Activated T-helper 1 cell treated with anti-CD3 and anti-CD28 coated beads, Interleukin-12 subunit alpha, Interleukin-12 subunit beta, Interleukin-2, Interleukin-4 antibody, amounts not matched to agents 30 ng/mL and 10 ng/mL and 1 ng/mL, durations not matched to agents 14 hours and 24 hours and 36 hours (primary cell): Measurements from ENCODE around the gene RNF17. TPM values are rescaled to one million over a fixed set of nuclear protein-coding genes. Genes with fewer than 3 reads are reported as not detected.

Experiments used
- DNase-seq: peaks from one replicate; pipeline ENCODE4 v3.0.0; 2021; ENCODE audit warnings: low spot score
- H3K27ac Mint-ChIP-seq: one replicate; pipeline ENCODE4 v1.8.0; 2021; ENCODE audit warnings: mild to moderate bottlenecking, mixed read lengths
- H3K27me3 Mint-ChIP-seq: one replicate; pipeline ENCODE4 v1.8.0; 2022; ENCODE audit warnings: mild to moderate bottlenecking, moderate library complexity, mixed read lengths; ENCODE audit not compliant: insufficient read depth
- H3K36me3 Mint-ChIP-seq: one replicate; pipeline ENCODE4 v1.8.0; 2021; ENCODE audit warnings: low read depth, mixed read lengths
- H3K4me1 Mint-ChIP-seq: one replicate; pipeline ENCODE4 v1.8.0; 2021; ENCODE audit warnings: low read depth, mixed read lengths
- H3K4me3 Mint-ChIP-seq: one replicate; pipeline ENCODE4 v1.8.0; 2021; ENCODE audit warnings: mild to moderate bottlenecking, moderate library complexity, mixed read lengths
- H3K9me3 Mint-ChIP-seq: one replicate; pipeline ENCODE4 v1.8.0; 2021; ENCODE audit warnings: mixed read lengths
- intact Hi-C: fragments of 100-400 bp; cut with micrococcal nuclease; formaldehyde crosslinking; loops from one replicate; pipeline ENCODE4 v1.15.1; 2024
- total RNA-seq: library from RNA; stranded (reverse); gene quantifications from 2 replicates; pipeline ENCODE4 v1.2.3, GENCODE V29; 2022

The RNF17 gene
- total RNA-seq, 1 donor from 2014 or later: not detected

DNA sequence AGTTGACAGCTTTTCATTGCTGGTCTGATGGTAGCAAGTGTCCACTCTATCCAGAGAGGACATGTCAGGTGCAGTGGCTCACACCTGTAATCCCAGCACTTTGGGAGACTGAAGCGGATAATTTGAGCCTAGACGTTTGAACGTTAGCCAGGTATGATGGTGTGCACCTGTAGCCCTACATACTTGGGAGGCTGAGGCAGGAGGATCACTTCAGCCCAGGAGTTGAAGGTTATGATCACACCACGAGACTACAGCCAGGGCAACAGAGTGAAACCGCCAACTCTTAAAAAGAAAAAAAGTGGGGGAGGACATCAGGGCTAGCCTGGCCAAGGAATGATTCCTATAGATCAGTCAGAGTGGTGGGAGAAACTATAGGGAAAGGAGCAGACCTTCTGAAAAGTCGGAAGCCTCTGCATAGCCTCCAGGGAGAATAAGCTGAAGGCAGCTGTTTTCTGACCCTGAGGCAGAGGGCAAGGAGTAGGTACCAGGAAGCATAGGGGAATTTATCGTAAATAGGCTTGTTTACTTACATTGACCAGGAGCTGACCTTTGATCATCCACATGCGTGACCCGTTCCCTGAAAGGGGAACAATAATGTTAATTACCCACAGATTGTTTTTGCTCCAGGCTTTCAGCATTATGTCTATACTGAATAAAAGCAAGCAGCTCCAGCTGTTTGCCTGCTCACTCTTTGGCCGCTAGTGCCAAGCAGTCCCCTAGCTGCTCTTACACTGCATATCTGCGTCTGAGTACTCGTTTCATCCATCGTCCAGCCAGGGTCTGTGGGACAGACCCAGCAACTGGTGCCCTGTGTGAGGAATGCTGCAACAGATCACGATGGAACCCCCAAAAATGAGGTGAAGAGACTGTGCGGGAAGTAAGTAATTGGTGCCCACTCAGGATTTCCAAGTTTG lies 161.6 kb downstream of the RNF17 start:
- no peak overlapping the region for H3K4me3 Mint-ChIP-seq
- peaks cover 4% of the 10 kb centered on the region for H3K36me3 Mint-ChIP-seq
- H3K27ac Mint-ChIP-seq: no peak overlapping the region
- no peak for DNase-seq
- H3K27me3 Mint-ChIP-seq: peaks cover 20% of the 10 kb centered on the region
- intact Hi-C loops: no loop called here
- no peaks in the 10 kb centered on the region for H3K9me3 Mint-ChIP-seq
- peaks cover 14% of the 10 kb centered on the region for H3K4me1 Mint-ChIP-seq

DNA sequence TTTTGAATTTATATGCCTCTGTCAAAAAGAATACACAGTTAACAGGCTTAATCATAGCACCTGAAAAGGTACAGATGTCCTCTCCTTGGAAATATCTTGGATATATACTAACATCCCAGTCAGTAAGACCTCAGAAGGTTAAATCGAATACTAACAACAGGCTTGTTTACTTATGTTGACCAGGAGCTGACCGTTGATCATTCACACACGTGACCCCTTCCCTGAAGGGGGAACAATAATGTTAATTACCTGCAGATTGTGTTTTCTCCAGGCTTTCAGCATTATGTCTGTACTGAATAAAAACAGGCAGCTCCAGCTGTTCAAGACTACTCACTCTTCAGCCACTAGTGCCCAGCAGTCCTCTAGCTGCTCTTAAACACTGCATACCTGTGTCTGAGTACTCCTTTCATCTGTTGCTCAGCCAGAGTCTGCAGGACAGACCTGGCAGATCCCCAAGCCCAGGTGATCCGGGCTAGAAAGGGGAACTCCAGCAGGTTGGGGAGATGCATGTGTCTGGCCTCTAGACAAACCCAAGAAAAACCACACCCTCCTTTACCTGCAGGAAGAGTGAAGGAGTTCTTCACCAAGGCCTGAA lies 163.9 kb downstream of the RNF17 start:
- DNase-seq: no peak
- Mint-ChIP-seq H3K4me3 (no peak overlapping the region), H3K9me3 (no peaks in the 10 kb centered on the region), H3K27ac (no peak overlapping the region), H3K36me3 (peaks cover 1% of the 10 kb centered on the region), H3K4me1 (peaks cover 7% of the 10 kb centered on the region), H3K27me3 (peaks cover 39% of the 10 kb centered on the region)
- intact Hi-C loops: no loop called here

DNA sequence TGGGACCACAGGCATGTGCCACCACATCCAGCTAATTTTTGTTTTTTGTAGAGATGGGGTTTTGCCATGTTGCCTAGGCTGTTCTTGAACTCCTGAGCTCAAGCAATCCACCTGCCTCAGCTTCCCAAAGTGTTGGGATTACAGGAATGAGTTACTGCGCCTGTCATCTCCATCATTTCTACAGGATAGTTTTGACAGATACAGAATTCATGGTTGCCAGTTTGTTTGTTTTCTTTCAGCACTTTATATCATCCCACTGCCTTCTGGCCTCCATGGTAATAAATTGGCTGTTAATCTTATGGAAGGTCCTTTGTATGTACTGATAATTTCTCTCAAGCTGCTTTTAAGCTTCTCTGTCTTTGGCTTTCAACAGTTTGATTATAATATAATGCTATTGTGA lies 165.2 kb downstream of the RNF17 start:
- no peak overlapping the region for H3K27ac Mint-ChIP-seq
- H3K4me1 Mint-ChIP-seq: peaks cover 7% of the 10 kb centered on the region
- no peak overlapping the region for H3K4me3 Mint-ChIP-seq
- intact Hi-C loops: no loop called here
- DNase-seq: no peak
- peaks cover 1% of the 10 kb centered on the region for H3K36me3 Mint-ChIP-seq
- H3K27me3 Mint-ChIP-seq: peaks cover 49% of the 10 kb centered on the region
- no peaks in the 10 kb centered on the region for H3K9me3 Mint-ChIP-seq

Other genes with a start within 250 kb of the RNF17 start
- 0.16 and 0.20 TPM in 2 replicates for gene ATP12A, start 83.8 kb upstream of the RNF17 start, total RNA-seq